HepG2 (cell line): ENCODE measurements around the gene NCOA4. TPM values are rescaled to one million over a fixed set of nuclear protein-coding genes. Genes with fewer than 3 reads are reported as not detected.
A peak's percentile ranks its signal among the peaks of the same experiment; 100 is the strongest.

Experiments
- DR1 ChIP-seq: sonication (generic); formaldehyde crosslinking; IDR thresholded peaks from 2 replicates; pipeline ENCODE4 v1.8.0; 2021; ENCODE audit warnings: mild to moderate bottlenecking, missing genetic modification reagents, inconsistent platforms
- NFYB ChIP-seq: sonication (generic); formaldehyde crosslinking; IDR thresholded peaks from 2 replicates; pipeline ENCODE4 v1.4.0; 2020; ENCODE audit warnings: missing genetic modification reagents
- NFYC ChIP-seq: IDR thresholded peaks from 2 replicates; pipeline ENCODE4 v1.6.1; 2016; ENCODE audit warnings: missing genetic modification reagents, missing compliant biosample characterization
- SMAD9 ChIP-seq: sonication (generic); formaldehyde crosslinking; IDR thresholded peaks from 2 replicates; pipeline ENCODE4 v1.5.1; 2020; ENCODE audit warnings: mild to moderate bottlenecking, missing genetic modification reagents
- SPEN ChIP-seq: sonication (generic); formaldehyde crosslinking; IDR thresholded peaks from 2 replicates; pipeline ENCODE4 v1.5.1; 2020; ENCODE audit warnings: low read depth, mild to moderate bottlenecking, missing genetic modification reagents
- ZBTB7B ChIP-seq: sonication (generic); formaldehyde crosslinking; IDR thresholded peaks from 2 replicates; pipeline ENCODE4 v1.4.0; 2020; ENCODE audit warnings: missing genetic modification reagents
- ZNF75D ChIP-seq: sonication (generic); formaldehyde crosslinking; IDR thresholded peaks from 2 replicates; pipeline ENCODE4 v1.8.1; 2023; ENCODE audit warnings: missing genetic modification reagents, mild to moderate bottlenecking, borderline replicate concordance
- ZSCAN20 ChIP-seq: sonication (generic); formaldehyde crosslinking; IDR thresholded peaks from 2 replicates; pipeline ENCODE4 v1.4.0; 2020; ENCODE audit warnings: missing genetic modification reagents, mild to moderate bottlenecking, borderline replicate concordance
- polyA plus RNA-seq, 8 experiments: library from polyadenylated mRNA; depleted of rRNA in 3 of 8; stranded (reverse) in 7 of 8; unstranded in 1 of 8; fragments of >200 nt; fragmentation: Illumina TruSeq in 4 of 8; extraction: Trizol in 4 of 8; gene quantifications; 2 replicates each; pipeline versions ENCODE4 v1.2.1 to v1.2.3, GENCODE V29; 2011 to 2016; ENCODE audit warnings: low read depth in 4 of 8, missing spikeins in 1 of 8, mixed read lengths in 1 of 8; ENCODE audit not compliant: insufficient read depth in 1 of 8
- total RNA-seq, 5 experiments: library from RNA; depleted of rRNA; stranded (reverse); fragments of >200 nt; fragmentation: Illumina TruSeq; extraction: Trizol; gene quantifications; 2 replicates each; pipeline ENCODE4 v1.2.3, GENCODE V29; 2016; ENCODE audit warnings: low read depth in 1 of 5
- TF ChIP-seq, protein P1 (sequence below): sonication (generic); formaldehyde crosslinking; conservative IDR thresholded peaks from 2 replicates; pipeline ENCODE4 v1.8.0; 2022; ENCODE audit warnings: missing genetic modification reagents
- TF ChIP-seq, protein P2 (sequence below): sonication (generic); formaldehyde crosslinking; IDR thresholded peaks from 2 replicates; pipeline ENCODE4 v1.5.1; 2020; ENCODE audit warnings: missing genetic modification reagents, mild to moderate bottlenecking, borderline replicate concordance
- TF ChIP-seq, protein P3 (sequence below): IDR thresholded peaks from 2 replicates; pipeline ENCODE4 v1.6.1; 2016; ENCODE audit warnings: mild to moderate bottlenecking, missing biosample characterization, missing genetic modification reagents
- TF ChIP-seq, protein P4 (sequence below): IDR thresholded peaks from 2 replicates; pipeline ENCODE4 v1.6.1; 2016; ENCODE audit warnings: low read depth, missing genetic modification reagents, missing compliant biosample characterization
- TF ChIP-seq, protein P5 (sequence below): sonication (generic); formaldehyde crosslinking; IDR thresholded peaks from 2 replicates; pipeline ENCODE4 v1.4.0; 2020; ENCODE audit warnings: missing genetic modification reagents
- TF ChIP-seq, protein P6 (sequence below): sonication (generic); formaldehyde crosslinking; IDR thresholded peaks from 2 replicates; pipeline ENCODE4 v1.4.0; 2020; ENCODE audit warnings: missing genetic modification reagents

Gene NCOA4
- total and polyA plus RNA-seq, 2 of the 13 experiments (the other 11 are each of a cell fraction or from before 2014, with no cell fraction given): 306 to 400 TPM

DNA sequence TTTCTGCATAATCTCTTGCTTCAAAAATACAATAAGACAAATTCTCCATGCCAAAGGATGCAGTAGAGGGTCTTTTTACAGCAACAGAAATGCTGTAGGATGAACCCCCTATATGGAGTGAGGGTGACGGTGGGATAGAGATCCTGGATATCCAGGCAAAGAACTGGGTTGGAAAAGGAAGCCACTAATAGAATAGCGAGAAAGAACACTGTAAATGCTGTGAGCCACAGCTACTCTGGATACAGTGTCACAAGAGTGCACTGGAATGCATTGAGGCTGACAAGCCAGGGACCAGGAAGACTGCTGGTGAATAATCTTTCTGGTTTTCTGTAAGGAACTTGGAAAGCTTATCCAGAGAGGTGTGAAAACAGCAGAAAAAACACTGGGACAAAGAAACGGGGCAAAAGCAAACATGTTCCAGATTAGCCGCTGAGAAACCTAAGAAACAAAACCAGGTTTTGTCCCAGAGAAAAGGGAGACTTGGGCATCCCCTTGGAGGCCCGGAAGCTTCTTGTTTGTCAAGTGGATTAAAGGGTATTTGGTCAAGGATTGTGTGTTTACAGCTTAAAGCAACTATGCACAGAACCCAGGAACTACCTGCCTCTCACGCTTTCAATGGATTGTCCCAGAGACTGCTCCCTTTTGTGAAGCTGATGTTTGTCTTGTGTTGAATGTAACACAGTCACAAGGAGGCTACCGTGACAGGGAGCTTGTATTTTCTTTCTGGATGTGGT is 21.8 kb upstream of the NCOA4 start (continued):
- TF ChIP-seq, protein P1, sequence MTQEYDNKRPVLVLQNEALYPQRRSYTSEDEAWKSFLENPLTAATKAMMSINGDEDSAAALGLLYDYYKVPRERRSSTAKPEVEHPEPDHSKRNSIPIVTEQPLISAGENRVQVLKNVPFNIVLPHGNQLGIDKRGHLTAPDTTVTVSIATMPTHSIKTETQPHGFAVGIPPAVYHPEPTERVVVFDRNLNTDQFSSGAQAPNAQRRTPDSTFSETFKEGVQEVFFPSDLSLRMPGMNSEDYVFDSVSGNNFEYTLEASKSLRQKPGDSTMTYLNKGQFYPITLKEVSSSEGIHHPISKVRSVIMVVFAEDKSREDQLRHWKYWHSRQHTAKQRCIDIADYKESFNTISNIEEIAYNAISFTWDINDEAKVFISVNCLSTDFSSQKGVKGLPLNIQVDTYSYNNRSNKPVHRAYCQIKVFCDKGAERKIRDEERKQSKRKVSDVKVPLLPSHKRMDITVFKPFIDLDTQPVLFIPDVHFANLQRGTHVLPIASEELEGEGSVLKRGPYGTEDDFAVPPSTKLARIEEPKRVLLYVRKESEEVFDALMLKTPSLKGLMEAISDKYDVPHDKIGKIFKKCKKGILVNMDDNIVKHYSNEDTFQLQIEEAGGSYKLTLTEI (CRISPR knock-in tag): no peak
- TF ChIP-seq NFYC: no peak
- TF ChIP-seq, protein P2, sequence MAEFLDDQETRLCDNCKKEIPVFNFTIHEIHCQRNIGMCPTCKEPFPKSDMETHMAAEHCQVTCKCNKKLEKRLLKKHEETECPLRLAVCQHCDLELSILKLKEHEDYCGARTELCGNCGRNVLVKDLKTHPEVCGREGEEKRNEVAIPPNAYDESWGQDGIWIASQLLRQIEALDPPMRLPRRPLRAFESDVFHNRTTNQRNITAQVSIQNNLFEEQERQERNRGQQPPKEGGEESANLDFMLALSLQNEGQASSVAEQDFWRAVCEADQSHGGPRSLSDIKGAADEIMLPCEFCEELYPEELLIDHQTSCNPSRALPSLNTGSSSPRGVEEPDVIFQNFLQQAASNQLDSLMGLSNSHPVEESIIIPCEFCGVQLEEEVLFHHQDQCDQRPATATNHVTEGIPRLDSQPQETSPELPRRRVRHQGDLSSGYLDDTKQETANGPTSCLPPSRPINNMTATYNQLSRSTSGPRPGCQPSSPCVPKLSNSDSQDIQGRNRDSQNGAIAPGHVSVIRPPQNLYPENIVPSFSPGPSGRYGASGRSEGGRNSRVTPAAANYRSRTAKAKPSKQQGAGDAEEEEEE (CRISPR knock-in tag): no peak
- TF ChIP-seq ZNF75D (CRISPR knock-in tag): no peak
- TF ChIP-seq, protein P3, sequence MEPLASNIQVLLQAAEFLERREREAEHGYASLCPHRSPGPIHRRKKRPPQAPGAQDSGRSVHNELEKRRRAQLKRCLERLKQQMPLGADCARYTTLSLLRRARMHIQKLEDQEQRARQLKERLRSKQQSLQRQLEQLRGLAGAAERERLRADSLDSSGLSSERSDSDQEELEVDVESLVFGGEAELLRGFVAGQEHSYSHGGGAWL (CRISPR knock-in tag): no peak
- TF ChIP-seq, protein P4, sequence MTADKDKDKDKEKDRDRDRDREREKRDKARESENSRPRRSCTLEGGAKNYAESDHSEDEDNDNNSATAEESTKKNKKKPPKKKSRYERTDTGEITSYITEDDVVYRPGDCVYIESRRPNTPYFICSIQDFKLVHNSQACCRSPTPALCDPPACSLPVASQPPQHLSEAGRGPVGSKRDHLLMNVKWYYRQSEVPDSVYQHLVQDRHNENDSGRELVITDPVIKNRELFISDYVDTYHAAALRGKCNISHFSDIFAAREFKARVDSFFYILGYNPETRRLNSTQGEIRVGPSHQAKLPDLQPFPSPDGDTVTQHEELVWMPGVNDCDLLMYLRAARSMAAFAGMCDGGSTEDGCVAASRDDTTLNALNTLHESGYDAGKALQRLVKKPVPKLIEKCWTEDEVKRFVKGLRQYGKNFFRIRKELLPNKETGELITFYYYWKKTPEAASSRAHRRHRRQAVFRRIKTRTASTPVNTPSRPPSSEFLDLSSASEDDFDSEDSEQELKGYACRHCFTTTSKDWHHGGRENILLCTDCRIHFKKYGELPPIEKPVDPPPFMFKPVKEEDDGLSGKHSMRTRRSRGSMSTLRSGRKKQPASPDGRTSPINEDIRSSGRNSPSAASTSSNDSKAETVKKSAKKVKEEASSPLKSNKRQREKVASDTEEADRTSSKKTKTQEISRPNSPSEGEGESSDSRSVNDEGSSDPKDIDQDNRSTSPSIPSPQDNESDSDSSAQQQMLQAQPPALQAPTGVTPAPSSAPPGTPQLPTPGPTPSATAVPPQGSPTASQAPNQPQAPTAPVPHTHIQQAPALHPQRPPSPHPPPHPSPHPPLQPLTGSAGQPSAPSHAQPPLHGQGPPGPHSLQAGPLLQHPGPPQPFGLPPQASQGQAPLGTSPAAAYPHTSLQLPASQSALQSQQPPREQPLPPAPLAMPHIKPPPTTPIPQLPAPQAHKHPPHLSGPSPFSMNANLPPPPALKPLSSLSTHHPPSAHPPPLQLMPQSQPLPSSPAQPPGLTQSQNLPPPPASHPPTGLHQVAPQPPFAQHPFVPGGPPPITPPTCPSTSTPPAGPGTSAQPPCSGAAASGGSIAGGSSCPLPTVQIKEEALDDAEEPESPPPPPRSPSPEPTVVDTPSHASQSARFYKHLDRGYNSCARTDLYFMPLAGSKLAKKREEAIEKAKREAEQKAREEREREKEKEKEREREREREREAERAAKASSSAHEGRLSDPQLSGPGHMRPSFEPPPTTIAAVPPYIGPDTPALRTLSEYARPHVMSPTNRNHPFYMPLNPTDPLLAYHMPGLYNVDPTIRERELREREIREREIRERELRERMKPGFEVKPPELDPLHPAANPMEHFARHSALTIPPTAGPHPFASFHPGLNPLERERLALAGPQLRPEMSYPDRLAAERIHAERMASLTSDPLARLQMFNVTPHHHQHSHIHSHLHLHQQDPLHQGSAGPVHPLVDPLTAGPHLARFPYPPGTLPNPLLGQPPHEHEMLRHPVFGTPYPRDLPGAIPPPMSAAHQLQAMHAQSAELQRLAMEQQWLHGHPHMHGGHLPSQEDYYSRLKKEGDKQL (CRISPR knock-in tag): peak; percentile 94
- TF ChIP-seq SPEN (CRISPR knock-in tag): peak; percentile 49; the same call in 1 of the 2 replicates
- peak; percentile 85 for TF ChIP-seq ZBTB7B
- TF ChIP-seq, protein P5, sequence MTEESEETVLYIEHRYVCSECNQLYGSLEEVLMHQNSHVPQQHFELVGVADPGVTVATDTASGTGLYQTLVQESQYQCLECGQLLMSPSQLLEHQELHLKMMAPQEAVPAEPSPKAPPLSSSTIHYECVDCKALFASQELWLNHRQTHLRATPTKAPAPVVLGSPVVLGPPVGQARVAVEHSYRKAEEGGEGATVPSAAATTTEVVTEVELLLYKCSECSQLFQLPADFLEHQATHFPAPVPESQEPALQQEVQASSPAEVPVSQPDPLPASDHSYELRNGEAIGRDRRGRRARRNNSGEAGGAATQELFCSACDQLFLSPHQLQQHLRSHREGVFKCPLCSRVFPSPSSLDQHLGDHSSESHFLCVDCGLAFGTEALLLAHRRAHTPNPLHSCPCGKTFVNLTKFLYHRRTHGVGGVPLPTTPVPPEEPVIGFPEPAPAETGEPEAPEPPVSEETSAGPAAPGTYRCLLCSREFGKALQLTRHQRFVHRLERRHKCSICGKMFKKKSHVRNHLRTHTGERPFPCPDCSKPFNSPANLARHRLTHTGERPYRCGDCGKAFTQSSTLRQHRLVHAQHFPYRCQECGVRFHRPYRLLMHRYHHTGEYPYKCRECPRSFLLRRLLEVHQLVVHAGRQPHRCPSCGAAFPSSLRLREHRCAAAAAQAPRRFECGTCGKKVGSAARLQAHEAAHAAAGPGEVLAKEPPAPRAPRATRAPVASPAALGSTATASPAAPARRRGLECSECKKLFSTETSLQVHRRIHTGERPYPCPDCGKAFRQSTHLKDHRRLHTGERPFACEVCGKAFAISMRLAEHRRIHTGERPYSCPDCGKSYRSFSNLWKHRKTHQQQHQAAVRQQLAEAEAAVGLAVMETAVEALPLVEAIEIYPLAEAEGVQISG (CRISPR knock-in tag): peak; percentile 44
- TF ChIP-seq, protein P6, sequence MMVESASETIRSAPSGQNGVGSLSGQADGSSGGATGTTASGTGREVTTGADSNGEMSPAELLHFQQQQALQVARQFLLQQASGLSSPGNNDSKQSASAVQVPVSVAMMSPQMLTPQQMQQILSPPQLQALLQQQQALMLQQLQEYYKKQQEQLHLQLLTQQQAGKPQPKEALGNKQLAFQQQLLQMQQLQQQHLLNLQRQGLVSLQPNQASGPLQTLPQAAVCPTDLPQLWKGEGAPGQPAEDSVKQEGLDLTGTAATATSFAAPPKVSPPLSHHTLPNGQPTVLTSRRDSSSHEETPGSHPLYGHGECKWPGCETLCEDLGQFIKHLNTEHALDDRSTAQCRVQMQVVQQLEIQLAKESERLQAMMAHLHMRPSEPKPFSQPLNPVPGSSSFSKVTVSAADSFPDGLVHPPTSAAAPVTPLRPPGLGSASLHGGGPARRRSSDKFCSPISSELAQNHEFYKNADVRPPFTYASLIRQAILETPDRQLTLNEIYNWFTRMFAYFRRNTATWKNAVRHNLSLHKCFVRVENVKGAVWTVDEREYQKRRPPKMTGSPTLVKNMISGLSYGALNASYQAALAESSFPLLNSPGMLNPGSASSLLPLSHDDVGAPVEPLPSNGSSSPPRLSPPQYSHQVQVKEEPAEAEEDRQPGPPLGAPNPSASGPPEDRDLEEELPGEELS (CRISPR knock-in tag): peak; percentile 99
- no peak for TF ChIP-seq SMAD9
- TF ChIP-seq NFYB: no peak
- TF ChIP-seq DR1: no peak
- TF ChIP-seq ZSCAN20 (CRISPR knock-in tag): peak; percentile 80
